BJ (cell line): ENCODE measurements around the gene RBFOX1. TPM values are rescaled to one million over a fixed set of nuclear protein-coding genes. Genes with fewer than 3 reads are reported as not detected.

Experiments
- CTCF ChIA-PET: fragments of 350-600 bp; formaldehyde crosslinking; extraction: SDS; loops from one replicate; lab custom pipeline; 2021; ENCODE audit warnings: antibody characterized with exemption, inconsistent platforms; lab: Yijun Ruan, JAX
- POLR2A ChIA-PET: fragments of 300-600 bp; sonication (Branson Sonifier 250); formaldehyde crosslinking; extraction: SDS; loops from one replicate; lab custom pipeline; 2021; ENCODE audit warnings: antibody characterized with exemption; lab: Charles Lee
- DNase-seq: peaks from one replicate; pipeline ENCODE4 v3.0.0-alpha.2; 2011; ENCODE audit warnings: low read depth
- H3K27me3 ChIP-seq: 2 replicates; pipeline ENCODE4 v1.6.0; 2011; ENCODE audit warnings: low read length; ENCODE audit not compliant: control insufficient read depth, insufficient read depth
- H3K36me3 ChIP-seq: 2 replicates; pipeline ENCODE4 v1.5.1; 2011; ENCODE audit warnings: low read length; ENCODE audit not compliant: control insufficient read depth, insufficient read depth
- H3K4me3 ChIP-seq: 2 replicates; pipeline ENCODE4 v1.5.1; 2011; ENCODE audit warnings: low read depth, mild to moderate bottlenecking, control low read depth, low read length
- polyA plus RNA-seq: library from polyadenylated mRNA; depleted of rRNA; stranded (reverse); fragments of >200 nt; gene quantifications from 2 replicates; pipeline ENCODE4 v1.2.3, GENCODE V29; 2011
- TF ChIP-seq, protein P1 (sequence below): IDR thresholded peaks from 2 replicates; pipeline ENCODE4 v1.5.1; 2011; ENCODE audit warnings: low read depth, mild to moderate bottlenecking, control low read depth, inconsistent platforms, low read length, moderate library complexity; ENCODE audit not compliant: insufficient read depth

RBFOX1 gene
- polyA plus RNA-seq, 1 experiment, result not detected

DNA sequence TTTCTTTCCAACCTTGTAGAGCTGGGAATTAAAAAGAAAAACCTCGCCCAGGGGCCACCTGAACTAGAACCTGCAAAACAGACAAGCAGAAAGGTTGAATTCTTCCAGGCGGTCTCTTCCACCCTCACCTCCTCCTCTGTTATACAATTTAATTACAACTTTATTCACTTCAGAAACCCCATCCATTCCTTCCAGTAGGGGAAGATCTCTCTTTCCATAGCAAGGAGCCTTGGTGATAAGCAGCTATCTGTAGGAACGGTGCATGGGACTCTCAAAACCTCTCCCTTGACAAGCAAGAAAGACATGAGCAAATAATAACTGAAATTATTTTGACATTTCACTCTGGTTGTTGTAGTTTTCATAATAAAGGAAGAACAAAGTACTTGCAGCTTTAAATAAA lies 176.0 kb downstream of the RBFOX1 start:
- Histone ChIP-seq H3K4me3 (no peak overlapping the region), H3K36me3 (no peaks in the 10 kb centered on the region), H3K27me3 (no peaks in the 10 kb centered on the region)
- ChIA-PET CTCF (no interaction called here), POLR2A (no interaction called here)
- TF ChIP-seq, protein P1, sequence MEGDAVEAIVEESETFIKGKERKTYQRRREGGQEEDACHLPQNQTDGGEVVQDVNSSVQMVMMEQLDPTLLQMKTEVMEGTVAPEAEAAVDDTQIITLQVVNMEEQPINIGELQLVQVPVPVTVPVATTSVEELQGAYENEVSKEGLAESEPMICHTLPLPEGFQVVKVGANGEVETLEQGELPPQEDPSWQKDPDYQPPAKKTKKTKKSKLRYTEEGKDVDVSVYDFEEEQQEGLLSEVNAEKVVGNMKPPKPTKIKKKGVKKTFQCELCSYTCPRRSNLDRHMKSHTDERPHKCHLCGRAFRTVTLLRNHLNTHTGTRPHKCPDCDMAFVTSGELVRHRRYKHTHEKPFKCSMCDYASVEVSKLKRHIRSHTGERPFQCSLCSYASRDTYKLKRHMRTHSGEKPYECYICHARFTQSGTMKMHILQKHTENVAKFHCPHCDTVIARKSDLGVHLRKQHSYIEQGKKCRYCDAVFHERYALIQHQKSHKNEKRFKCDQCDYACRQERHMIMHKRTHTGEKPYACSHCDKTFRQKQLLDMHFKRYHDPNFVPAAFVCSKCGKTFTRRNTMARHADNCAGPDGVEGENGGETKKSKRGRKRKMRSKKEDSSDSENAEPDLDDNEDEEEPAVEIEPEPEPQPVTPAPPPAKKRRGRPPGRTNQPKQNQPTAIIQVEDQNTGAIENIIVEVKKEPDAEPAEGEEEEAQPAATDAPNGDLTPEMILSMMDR, result no peak
- no peak for DNase-seq

DNA sequence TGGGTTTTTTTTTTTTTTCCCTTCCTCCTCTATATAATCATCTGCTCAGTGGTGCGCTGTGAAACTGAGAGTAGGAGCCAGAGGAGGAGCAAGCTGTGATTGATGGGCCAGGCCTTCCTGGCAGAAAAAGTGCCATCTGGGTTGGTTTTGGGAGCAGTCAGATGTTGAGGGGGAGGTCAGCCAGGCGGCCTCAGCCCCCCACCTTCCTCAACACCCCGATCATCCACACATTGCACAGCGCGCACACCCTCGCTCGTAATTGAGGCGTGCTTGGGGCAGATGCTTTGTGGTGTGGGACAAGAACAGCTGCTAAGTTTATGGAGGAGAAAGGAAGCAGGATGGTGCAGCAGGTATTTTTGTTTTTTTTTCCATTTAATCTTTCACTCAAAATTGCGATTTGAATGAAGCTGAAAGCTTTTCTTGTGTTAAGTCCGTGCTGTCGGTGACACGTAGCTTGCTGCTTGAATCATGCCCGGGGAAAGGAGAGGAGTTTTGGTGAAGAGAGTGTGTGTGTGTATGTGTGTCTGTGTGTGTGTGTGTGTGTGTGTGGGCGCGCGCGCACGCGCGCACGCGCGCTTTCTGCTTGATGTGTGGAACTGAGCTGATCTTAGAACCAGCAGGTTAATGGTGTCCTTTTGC lies 177.4 kb downstream of the RBFOX1 start:
- no peak overlapping the region for H3K4me3 ChIP-seq
- DNase-seq, result no peak
- CTCF ChIA-PET, result interaction anchor here (0.6 kb wide), 1 partner anchor 131 kb away, joined by 3 read pairs; no protein-coding TSS in a partner anchor
- H3K36me3 ChIP-seq, result no peaks in the 10 kb centered on the region
- no peaks in the 10 kb centered on the region for H3K27me3 ChIP-seq
- POLR2A ChIA-PET, result no interaction called here
- TF ChIP-seq, protein P1, result no peak

DNA sequence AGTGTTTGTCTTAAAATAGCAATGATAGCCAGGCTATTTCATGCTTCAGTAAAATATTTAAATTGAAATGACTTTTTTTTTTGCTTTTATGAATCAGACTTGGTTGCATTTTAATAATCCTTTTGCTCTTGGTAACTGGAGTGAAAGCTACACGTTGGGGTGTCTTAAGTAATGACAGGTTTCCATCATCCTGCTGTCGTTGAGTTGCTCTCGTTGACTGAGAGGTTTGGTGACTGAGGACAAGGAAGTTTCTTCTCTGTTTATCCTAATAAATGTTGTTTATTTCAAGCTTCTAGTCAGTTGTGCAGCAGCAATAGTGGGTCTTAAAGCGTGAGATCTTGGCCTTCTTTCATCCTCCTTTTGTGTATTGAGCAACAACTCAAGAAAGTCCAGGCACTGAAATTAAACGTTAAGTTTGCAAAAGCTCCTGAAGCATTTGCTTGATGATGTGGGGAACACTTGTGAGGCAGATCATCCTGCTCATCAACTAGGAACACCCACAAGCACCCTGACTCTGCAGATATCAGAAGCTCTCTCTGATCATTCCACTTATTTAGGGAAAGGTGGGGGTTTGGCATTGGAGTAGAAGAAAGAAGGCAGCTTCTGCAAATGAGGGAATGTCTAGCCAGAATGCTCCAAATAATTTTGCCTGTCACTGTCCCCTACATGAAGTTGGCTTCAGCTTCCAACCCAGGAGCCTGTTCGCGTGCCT lies 179.1 kb downstream of the RBFOX1 start:
- Histone ChIP-seq H3K36me3 (no peaks in the 10 kb centered on the region), H3K4me3 (no peak overlapping the region), H3K27me3 (no peaks in the 10 kb centered on the region)
- TF ChIP-seq, protein P1, result no peak
- no peak for DNase-seq
- POLR2A ChIA-PET, result no interaction called here
- CTCF ChIA-PET, result no interaction called here

DNA sequence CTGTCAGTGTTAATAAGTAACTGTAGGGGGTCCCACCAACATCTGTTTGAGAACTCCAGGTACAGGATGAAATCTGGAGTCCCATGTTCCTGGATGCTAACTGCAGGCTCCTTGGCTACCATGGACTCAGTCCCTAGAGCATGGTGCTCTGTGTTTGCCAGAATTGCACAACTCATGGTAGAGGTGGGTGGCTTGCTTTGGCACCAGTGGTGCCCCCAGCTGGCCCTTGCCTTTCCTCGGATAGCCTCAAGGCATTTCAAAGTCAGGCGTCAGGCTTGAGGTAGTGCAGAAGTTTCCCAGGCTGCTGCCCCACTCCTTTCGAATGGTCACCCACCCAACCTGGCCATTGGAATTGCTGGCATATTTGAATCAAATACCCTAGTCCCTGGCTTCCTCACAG lies 179.9 kb downstream of the RBFOX1 start:
- Histone ChIP-seq H3K27me3 (no peaks in the 10 kb centered on the region), H3K36me3 (no peaks in the 10 kb centered on the region), H3K4me3 (no peak overlapping the region)
- DNase-seq, result no peak
- ChIA-PET CTCF (no interaction called here), POLR2A (no interaction called here)
- TF ChIP-seq, protein P1, result no peak

DNA sequence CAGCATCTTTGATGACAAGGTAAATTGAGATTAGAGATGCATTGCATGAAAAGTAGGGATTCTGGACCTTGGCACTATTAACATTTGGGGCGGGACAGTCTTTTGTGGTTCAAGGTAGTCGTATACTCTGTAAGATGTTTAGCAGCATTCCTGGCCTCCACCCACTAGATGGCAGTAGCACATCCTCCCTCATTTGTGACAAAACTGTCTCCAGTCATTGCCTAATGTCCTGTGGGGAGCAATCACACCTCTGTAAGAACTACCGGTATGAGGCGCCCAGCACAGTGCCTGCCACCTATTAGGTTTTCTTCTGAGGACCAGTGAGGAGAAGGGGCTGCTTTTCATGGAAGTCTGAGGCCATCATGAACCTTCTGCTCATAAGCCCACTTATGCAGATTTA lies 180.8 kb downstream of the RBFOX1 start:
- H3K36me3 ChIP-seq, result no peaks in the 10 kb centered on the region
- CTCF ChIA-PET, result no interaction called here
- POLR2A ChIA-PET, result no interaction called here

More for the DNA sequence above, 180.8 kb downstream of the RBFOX1 start:
- TF ChIP-seq, protein P1, result no peak
- no peaks in the 10 kb centered on the region for H3K27me3 ChIP-seq
- H3K4me3 ChIP-seq, result no peak overlapping the region
- no peak for DNase-seq
